ENCODE data around the gene DHDH. TPM values are rescaled to one million over a fixed set of nuclear protein-coding genes. Genes with fewer than 3 reads are reported as not detected.

Gene DHDH
- total and polyA plus RNA-seq, 2 of the 13 experiments (the other 11 are each of a cell fraction or from before 2014, with no cell fraction given): 0.13 to 0.91 TPM

GRCh38 chr19:48994035-48994386 is 60.5 kb downstream of the DHDH start (continued):
- TF ChIP-seq ZKSCAN1 (IDR thresholded peaks at IDR 0.05; ENCODE audit: low read length) (no peak), NFYB (CRISPR knock-in tag; IDR thresholded peaks at IDR 0.05) (no peak), PPARG (CRISPR knock-in tag; conservative IDR thresholded peaks at IDR 0.05) (no peak), HES4 (CRISPR knock-in tag; IDR thresholded peaks at IDR 0.05; ENCODE audit: borderline replicate concordance) (0 out of 2 replicates have a peak, but pooled peaks have one; percentile 38), ZSCAN29 (CRISPR knock-in tag; conservative IDR thresholded peaks at IDR 0.05) (no peak), ZNF580 (CRISPR knock-in tag; IDR thresholded peaks at IDR 0.05; ENCODE audit: borderline replicate concordance, low read depth) (no peak), MTERF4 (CRISPR knock-in tag; IDR thresholded peaks at IDR 0.05) (0 out of 2 replicates have a peak, but pooled peaks have one; percentile 5), ZNF556 (CRISPR knock-in tag; IDR thresholded peaks at IDR 0.05; ENCODE audit: borderline replicate concordance) (no peak), SPEN (CRISPR knock-in tag; IDR thresholded peaks at IDR 0.05; ENCODE audit: low read depth) (0 out of 2 replicates have a peak, but pooled peaks have one; percentile 5), ZNF629 (CRISPR knock-in tag; conservative IDR thresholded peaks at IDR 0.05) (no peak), ZNF703 (CRISPR knock-in tag; IDR thresholded peaks at IDR 0.05; ENCODE audit: borderline replicate concordance) (no peak), ZBED4 (CRISPR knock-in tag; IDR thresholded peaks at IDR 0.05; ENCODE audit: borderline replicate concordance) (0 out of 2 replicates have a peak, but pooled peaks have one; percentile 32), MYPOP (CRISPR knock-in tag; IDR thresholded peaks at IDR 0.05) (no peak), CHCHD3 (CRISPR knock-in tag; IDR thresholded peaks at IDR 0.05) (no peak), ZNF33B (CRISPR knock-in tag; IDR thresholded peaks at IDR 0.05) (0 out of 2 replicates have a peak, but pooled peaks have one; percentile 49), HOXA3 (CRISPR knock-in tag; IDR thresholded peaks at IDR 0.05) (no peak), NFE2 (CRISPR knock-in tag; IDR thresholded peaks at IDR 0.05) (no peak), SRSF1 (optimal IDR thresholded peaks at IDR 0.05; ENCODE audit: low read depth, low read length) (no peak), ZMYM3 (CRISPR knock-in tag; IDR thresholded peaks at IDR 0.05) (no peak), ZFP82 (CRISPR knock-in tag; IDR thresholded peaks at IDR 0.05; ENCODE audit: borderline replicate concordance) (no peak), ASH2L (IDR thresholded peaks at IDR 0.05; ENCODE audit: insufficient read length, low read depth, low read length) (no peak)
